Loucy (cell line): ENCODE results near the gene ARHGAP10.

Source experiments
- H2AFZ ChIP-seq: fragments of 200-600 bp; sonication (generic); 2 replicates; pipeline ENCODE4 v1.6.0; 2016; ENCODE audit warnings: antibody characterized with exemption, mild to moderate bottlenecking, low read length, moderate library complexity
- H3F3A ChIP-seq: fragments of 200-600 bp; 2 replicates; pipeline ENCODE4 v1.6.0; 2016; ENCODE audit warnings: antibody characterized with exemption, low read depth, mild to moderate bottlenecking
- H3K27me3 ChIP-seq: fragments of 200-600 bp; sonication (generic); 2 replicates; pipeline ENCODE4 v1.6.1; 2014; ENCODE audit warnings: low read length, mild to moderate bottlenecking; ENCODE audit not compliant: insufficient read depth, poor library complexity, severe bottlenecking
- H3K36me3 ChIP-seq: fragments of 200-600 bp; sonication (generic); 2 replicates; pipeline ENCODE4 v1.6.1; 2016; ENCODE audit warnings: low read length; ENCODE audit not compliant: insufficient read depth
- H3K4me1 ChIP-seq: fragments of 200-600 bp; sonication (generic); 2 replicates; pipeline ENCODE4 v1.5.1; 2014; ENCODE audit warnings: low read length, mild to moderate bottlenecking; ENCODE audit not compliant: insufficient read depth, poor library complexity, severe bottlenecking
- H3K4me2 ChIP-seq: fragments of 200-600 bp; sonication (generic); 2 replicates; pipeline ENCODE4 v1.6.0; 2014; ENCODE audit warnings: antibody characterized with exemption, low read length, low read depth, mild to moderate bottlenecking; ENCODE audit not compliant: poor library complexity, severe bottlenecking
- H3K4me3 ChIP-seq: fragments of 200-600 bp; sonication (generic); 2 replicates; pipeline ENCODE4 v1.5.1; 2014; ENCODE audit warnings: low read length, mild to moderate bottlenecking, mixed read lengths; ENCODE audit not compliant: poor library complexity, severe bottlenecking
- H3K79me2 ChIP-seq: fragments of 200-600 bp; sonication (generic); 2 replicates; pipeline ENCODE4 v1.6.1; 2014; ENCODE audit warnings: low read length; ENCODE audit not compliant: insufficient read depth
- H3K9ac ChIP-seq: fragments of 200-600 bp; sonication (generic); 2 replicates; pipeline ENCODE4 v1.6.0; 2014; ENCODE audit warnings: mild to moderate bottlenecking, low read depth, low read length, moderate library complexity; ENCODE audit not compliant: poor library complexity, severe bottlenecking
- H3K9me2 ChIP-seq: fragments of 200-600 bp; sonication (generic); replicated peaks from 2 replicates; pipeline ENCODE4 v1.6.1; 2016; ENCODE audit warnings: low read depth, low read length, mixed read lengths
- H3K9me3 ChIP-seq: fragments of 200-600 bp; sonication (generic); 2 replicates; pipeline ENCODE4 v1.6.1; 2014; ENCODE audit warnings: mild to moderate bottlenecking, antibody characterized with exemption, low read length, low read depth; ENCODE audit not compliant: insufficient read depth
- H4K20me1 ChIP-seq: fragments of 200-600 bp; sonication (generic); 2 replicates; pipeline ENCODE4 v1.6.0; 2014; ENCODE audit warnings: antibody characterized with exemption, low read length, mild to moderate bottlenecking; ENCODE audit not compliant: insufficient read depth, poor library complexity, severe bottlenecking
- CTCF ChIP-seq: fragments of 200-600 bp; sonication (generic); conservative IDR thresholded peaks from 2 replicates; pipeline ENCODE4 v1.5.1; 2014; ENCODE audit warnings: mild to moderate bottlenecking, antibody characterized with exemption, low read length
- EZH2phosphoT487 ChIP-seq: fragments of 200-600 bp; IDR thresholded peaks from 2 replicates; pipeline ENCODE4 v1.6.1; 2018; ENCODE audit warnings: antibody characterized with exemption, mild to moderate bottlenecking, moderate library complexity, borderline replicate concordance

ARHGAP10 gene

GRCh38 chr4:147731580-147732517 is at the start of gene ARHGAP10:
ARHGAP10 (plus strand) TSS chr4:147732088; CDS start chr4:147732302, 214 bp downstream.
- H3K9ac ChIP-seq = peak within 1 kb of the TSS; percentile 84
- peak within 1 kb of the TSS; percentile 87 for H3K4me3 ChIP-seq
- peaks cover 23% of the 10 kb centered on the region for H4K20me1 ChIP-seq
- no peaks in the 10 kb centered on the region for H3F3A ChIP-seq
- TF ChIP-seq EZH2phosphoT487 (no peak), CTCF (no peak)
- H3K9me3 ChIP-seq = no peaks in the 10 kb centered on the region
- H2AFZ ChIP-seq = peak within 1 kb of the TSS; percentile 96
- peaks cover 46% of the 10 kb centered on the region for H3K79me2 ChIP-seq
- H3K4me2 ChIP-seq = peak within 1 kb of the TSS; percentile 87
- no peaks in the 10 kb centered on the region for H3K36me3 ChIP-seq
- peaks cover 48% of the 10 kb centered on the region for H3K4me1 ChIP-seq
- peaks cover 15% of the 10 kb centered on the region for H3K27me3 ChIP-seq
- no peaks in the 10 kb centered on the region for H3K9me2 ChIP-seq

GRCh38 chr4:147682755-147683154 is 49.1 kb upstream of the ARHGAP10 start:
- H3K4me1 ChIP-seq = peaks cover 44% of the 10 kb centered on the region
- H3K4me2 ChIP-seq = peak overlapping the region; percentile 92
- H3K4me3 ChIP-seq = peak overlapping the region; percentile 94
- H3K27me3 ChIP-seq = no peaks in the 10 kb centered on the region
- peak overlapping the region; percentile 100; the same call in 1 of the 2 replicates for H2AFZ ChIP-seq
- no peak for TF ChIP-seq CTCF
- TF ChIP-seq EZH2phosphoT487 = no peak
- no peaks in the 10 kb centered on the region for H3K9me3 ChIP-seq
- peaks cover 4% of the 10 kb centered on the region; the same call in 1 of the 2 replicates for H3K36me3 ChIP-seq
- peak overlapping the region; percentile 89 for H3K9ac ChIP-seq
- H3K9me2 ChIP-seq = no peaks in the 10 kb centered on the region
- H3F3A ChIP-seq = no peaks in the 10 kb centered on the region
- H3K79me2 ChIP-seq = peaks cover 49% of the 10 kb centered on the region
- peaks cover 6% of the 10 kb centered on the region for H4K20me1 ChIP-seq

GRCh38 chr4:147683188-147683591 is 48.7 kb upstream of the ARHGAP10 start:
- no peaks in the 10 kb centered on the region for H3K27me3 ChIP-seq
- H4K20me1 ChIP-seq = peaks cover 6% of the 10 kb centered on the region
- peak overlapping the region; percentile 100; the same call in 1 of the 2 replicates for H2AFZ ChIP-seq
- peak overlapping the region; percentile 92 for H3K4me2 ChIP-seq
- peak overlapping the region; percentile 89 for H3K9ac ChIP-seq
- TF ChIP-seq EZH2phosphoT487 (no peak), CTCF (no peak)
- peaks cover 4% of the 10 kb centered on the region; the same call in 1 of the 2 replicates for H3K36me3 ChIP-seq
- H3F3A ChIP-seq = no peaks in the 10 kb centered on the region
- peak overlapping the region; percentile 94 for H3K4me3 ChIP-seq
- no peaks in the 10 kb centered on the region for H3K9me2 ChIP-seq
- H3K4me1 ChIP-seq = peaks cover 44% of the 10 kb centered on the region
- peaks cover 44% of the 10 kb centered on the region for H3K79me2 ChIP-seq
- H3K9me3 ChIP-seq = no peaks in the 10 kb centered on the region
